MM.1S (cell line): ENCODE results near the gene GFOD1.

Experiments
- DNase-seq: peaks from one replicate; pipeline ENCODE4 v3.0.0-alpha.2; 2015
- H2AFZ ChIP-seq: fragments of 300-600 bp; sonication (generic); 2 replicates; pipeline ENCODE4 v1.6.0; 2016; ENCODE audit warnings: antibody characterized with exemption, low read length
- H3F3A ChIP-seq: fragments of 300-600 bp; sonication (generic); 2 replicates; pipeline ENCODE4 v1.6.1; 2016; ENCODE audit warnings: mild to moderate bottlenecking, antibody characterized with exemption, low read length, moderate library complexity, mixed read lengths; ENCODE audit not compliant: insufficient read depth
- H3K27ac ChIP-seq: fragments of 300-600 bp; sonication (generic); 2 replicates; pipeline ENCODE4 v1.5.1; 2016; ENCODE audit warnings: mild to moderate bottlenecking, low read length
- H3K27me3 ChIP-seq: fragments of 300-600 bp; sonication (generic); replicated peaks from 2 replicates; pipeline ENCODE4 v1.6.0; 2016; ENCODE audit warnings: low read length; ENCODE audit not compliant: insufficient read depth
- H3K36me3 ChIP-seq: fragments of 300-600 bp; sonication (generic); replicated peaks from 2 replicates; pipeline ENCODE4 v1.6.1; 2016; ENCODE audit warnings: mild to moderate bottlenecking, low read length, mixed read lengths; ENCODE audit not compliant: insufficient read depth
- H3K4me1 ChIP-seq: fragments of 300-600 bp; sonication (generic); 2 replicates; pipeline ENCODE4 v1.6.1; 2016; ENCODE audit warnings: low read length, mixed read lengths
- H3K4me2 ChIP-seq: fragments of 300-600 bp; sonication (generic); 2 replicates; pipeline ENCODE4 v1.6.0; 2016; ENCODE audit warnings: low read depth, low read length
- H3K4me3 ChIP-seq: fragments of 300-600 bp; sonication (generic); 2 replicates; pipeline ENCODE4 v1.5.1; 2016; ENCODE audit warnings: low read length, mixed read lengths
- H3K79me2 ChIP-seq: fragments of 300-600 bp; sonication (generic); 2 replicates; pipeline ENCODE4 v1.6.1; 2016; ENCODE audit warnings: mixed run types, low read length, mixed read lengths
- H3K9ac ChIP-seq: fragments of 300-600 bp; sonication (generic); 2 replicates; pipeline ENCODE4 v1.6.1; 2016; ENCODE audit warnings: low read length, mixed read lengths
- H3K9me2 ChIP-seq: fragments of 300-600 bp; sonication (generic); replicated peaks from 2 replicates; pipeline ENCODE4 v1.6.1; 2016; ENCODE audit warnings: mild to moderate bottlenecking, low read length, mixed read lengths; ENCODE audit not compliant: insufficient read depth
- H3K9me3 ChIP-seq: fragments of 300-600 bp; sonication (generic); replicated peaks from 2 replicates; pipeline ENCODE4 v1.6.1; 2016; ENCODE audit warnings: mild to moderate bottlenecking, low read length, mixed read lengths; ENCODE audit not compliant: insufficient read depth
- H4K20me1 ChIP-seq: fragments of 300-600 bp; sonication (generic); 2 replicates; pipeline ENCODE4 v1.6.1; 2016; ENCODE audit warnings: mild to moderate bottlenecking, low read length, moderate library complexity, mixed read lengths; ENCODE audit not compliant: insufficient read depth
- EZH2 ChIP-seq: fragments of 300-600 bp; sonication (generic); optimal IDR thresholded peaks from 2 replicates; pipeline ENCODE3; 2017; ENCODE audit warnings: low read depth, mild to moderate bottlenecking, antibody characterized with exemption, low read length, mixed read lengths
- EZH2phosphoT487 ChIP-seq: fragments of 300-600 bp; sonication (generic); IDR thresholded peaks from 2 replicates; pipeline ENCODE4 v1.6.1; 2018; ENCODE audit warnings: antibody characterized with exemption, low read length
- TF ChIP-seq, protein P1 (sequence below): fragments of 300-600 bp; sonication (generic); IDR thresholded peaks from 2 replicates; pipeline ENCODE4 v1.5.1; 2016; ENCODE audit warnings: antibody characterized with exemption, low read length, mixed read lengths

Gene GFOD1

DNA sequence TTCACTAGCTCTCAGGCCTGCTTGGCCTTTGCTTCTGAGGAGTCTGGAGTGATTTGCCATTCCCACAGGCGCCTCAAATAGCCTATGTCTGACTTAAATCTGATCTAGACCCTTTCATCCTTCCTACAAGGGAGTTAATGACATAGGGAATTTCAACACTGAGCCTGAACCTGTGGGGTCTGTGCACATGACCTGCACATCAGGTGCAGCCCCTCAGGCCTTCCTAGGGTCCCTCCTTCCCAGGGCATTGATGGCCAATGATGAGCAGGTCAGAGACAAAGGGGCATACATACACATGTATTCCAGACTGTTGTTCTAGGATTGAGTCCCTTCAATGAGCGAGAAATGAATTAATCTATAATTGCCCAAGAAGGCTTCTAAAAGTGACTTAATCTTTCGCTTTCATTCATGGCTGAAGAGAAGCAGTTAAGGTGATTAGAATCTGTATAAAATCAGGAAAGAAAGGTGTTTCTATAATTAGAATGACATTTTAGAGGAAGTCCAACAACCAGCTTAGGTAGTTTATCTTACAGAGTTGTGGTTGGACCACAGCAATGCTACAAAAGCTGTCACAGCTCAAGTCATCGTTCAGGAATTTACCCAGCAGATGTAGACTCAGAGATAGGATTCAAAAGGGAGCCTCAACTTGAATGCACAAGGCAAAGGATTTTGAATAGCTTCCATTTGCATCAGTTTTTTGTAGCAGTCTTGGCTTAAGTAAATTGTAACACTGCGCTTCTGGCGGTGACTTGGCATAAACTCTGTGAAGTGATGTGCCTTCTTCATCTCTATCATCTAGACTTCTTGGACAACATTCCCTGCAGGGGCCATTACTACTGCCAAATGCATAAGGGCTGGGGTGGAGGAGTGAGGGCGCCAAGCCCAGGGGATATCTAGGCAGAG is 132.1 kb downstream of the GFOD1 start:
- Histone ChIP-seq H2AFZ (peak overlapping the region; percentile 30), H3K36me3 (no peaks in the 10 kb centered on the region), H3K4me1 (peaks cover 43% of the 10 kb centered on the region), H3F3A (peaks cover 38% of the 10 kb centered on the region), H3K9me2 (no peaks in the 10 kb centered on the region), H3K27me3 (no peaks in the 10 kb centered on the region), H3K9ac (peak overlapping the region; percentile 75), H3K27ac (peak overlapping the region; percentile 97), H3K79me2 (no peaks in the 10 kb centered on the region), H3K9me3 (no peaks in the 10 kb centered on the region), H3K4me3 (peak overlapping the region; percentile 46), H3K4me2 (peak overlapping the region; percentile 82), H4K20me1 (no peaks in the 10 kb centered on the region)
- peak; percentile 92 for DNase-seq
- TF ChIP-seq, protein P1, sequence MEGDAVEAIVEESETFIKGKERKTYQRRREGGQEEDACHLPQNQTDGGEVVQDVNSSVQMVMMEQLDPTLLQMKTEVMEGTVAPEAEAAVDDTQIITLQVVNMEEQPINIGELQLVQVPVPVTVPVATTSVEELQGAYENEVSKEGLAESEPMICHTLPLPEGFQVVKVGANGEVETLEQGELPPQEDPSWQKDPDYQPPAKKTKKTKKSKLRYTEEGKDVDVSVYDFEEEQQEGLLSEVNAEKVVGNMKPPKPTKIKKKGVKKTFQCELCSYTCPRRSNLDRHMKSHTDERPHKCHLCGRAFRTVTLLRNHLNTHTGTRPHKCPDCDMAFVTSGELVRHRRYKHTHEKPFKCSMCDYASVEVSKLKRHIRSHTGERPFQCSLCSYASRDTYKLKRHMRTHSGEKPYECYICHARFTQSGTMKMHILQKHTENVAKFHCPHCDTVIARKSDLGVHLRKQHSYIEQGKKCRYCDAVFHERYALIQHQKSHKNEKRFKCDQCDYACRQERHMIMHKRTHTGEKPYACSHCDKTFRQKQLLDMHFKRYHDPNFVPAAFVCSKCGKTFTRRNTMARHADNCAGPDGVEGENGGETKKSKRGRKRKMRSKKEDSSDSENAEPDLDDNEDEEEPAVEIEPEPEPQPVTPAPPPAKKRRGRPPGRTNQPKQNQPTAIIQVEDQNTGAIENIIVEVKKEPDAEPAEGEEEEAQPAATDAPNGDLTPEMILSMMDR: no peak
- TF ChIP-seq EZH2phosphoT487 (no peak), EZH2 (no peak)

DNA sequence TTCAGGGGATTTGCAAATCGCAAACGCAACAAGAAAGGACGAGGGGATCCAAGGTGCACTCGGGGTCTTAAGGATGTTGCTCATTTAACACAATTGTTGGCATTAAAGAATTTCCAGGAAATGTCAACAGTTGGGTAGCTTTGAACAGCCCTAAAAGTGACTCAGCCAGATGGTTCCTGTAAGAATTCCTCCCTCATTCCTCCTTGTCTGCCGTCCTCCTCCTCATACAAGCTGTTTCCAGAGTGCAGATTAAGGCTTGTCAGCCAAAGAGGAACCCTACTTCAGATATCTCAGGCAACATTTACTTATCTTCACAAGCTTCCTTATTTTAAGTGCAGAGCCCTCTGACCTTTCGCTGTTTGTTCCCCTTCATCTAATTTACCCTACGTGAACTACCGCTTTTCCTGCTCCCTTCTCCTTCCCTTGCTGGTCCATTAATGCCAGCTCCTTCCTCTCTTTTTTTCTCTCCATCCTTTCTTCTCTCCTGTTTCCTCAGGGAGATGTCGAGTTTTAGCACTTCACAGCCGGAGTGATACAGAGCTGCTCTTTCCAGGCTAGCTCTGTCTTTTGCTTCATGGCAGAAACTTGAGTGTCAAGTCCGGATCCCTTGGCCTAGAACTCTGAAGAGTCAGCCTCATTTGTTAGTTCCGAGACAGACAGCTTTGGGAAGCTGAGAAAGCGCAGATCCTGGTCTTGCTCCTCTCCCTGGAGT is 132.9 kb downstream of the GFOD1 start:
- Histone ChIP-seq H3K9ac (peak overlapping the region; percentile 75), H3K4me3 (no peak overlapping the region; the same call in 1 of the 2 replicates), H3F3A (peaks cover 38% of the 10 kb centered on the region), H3K4me2 (peak overlapping the region; percentile 82), H2AFZ (peak overlapping the region; percentile 30), H3K27me3 (no peaks in the 10 kb centered on the region), H3K9me3 (no peaks in the 10 kb centered on the region), H3K9me2 (no peaks in the 10 kb centered on the region), H3K79me2 (no peaks in the 10 kb centered on the region), H4K20me1 (no peaks in the 10 kb centered on the region), H3K27ac (peak overlapping the region; percentile 97), H3K36me3 (no peaks in the 10 kb centered on the region), H3K4me1 (peaks cover 43% of the 10 kb centered on the region)
- DNase-seq: no peak
- TF ChIP-seq, protein P1: no peak
- no peak for TF ChIP-seq EZH2phosphoT487
- no peak for TF ChIP-seq EZH2

DNA sequence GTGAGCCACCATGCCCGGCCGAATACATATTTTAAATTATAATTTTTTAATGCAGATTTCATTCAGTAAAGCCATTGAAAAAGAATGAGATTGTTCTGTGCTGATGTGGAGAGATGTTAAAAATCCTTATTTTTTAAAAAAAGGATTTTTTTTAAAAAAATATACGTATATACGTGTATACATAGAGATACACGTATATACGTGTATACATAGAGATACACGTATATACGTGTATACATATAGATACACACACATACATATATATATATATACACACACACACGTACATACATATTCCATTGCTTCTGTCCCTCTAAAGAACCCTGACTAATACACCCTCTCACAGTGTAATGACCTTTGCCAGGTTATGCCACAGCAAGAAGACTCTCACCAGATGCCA is 135.2 kb downstream of the GFOD1 start:
- Histone ChIP-seq H3K9me3 (no peaks in the 10 kb centered on the region), H3K9ac (no peak overlapping the region), H3K79me2 (no peaks in the 10 kb centered on the region), H2AFZ (no peak overlapping the region), H3K36me3 (no peaks in the 10 kb centered on the region), H3K4me2 (no peak overlapping the region), H3K4me1 (peaks cover 30% of the 10 kb centered on the region), H3K4me3 (no peak overlapping the region), H4K20me1 (no peaks in the 10 kb centered on the region), H3K27me3 (no peaks in the 10 kb centered on the region), H3F3A (peaks cover 30% of the 10 kb centered on the region), H3K9me2 (no peaks in the 10 kb centered on the region), H3K27ac (no peak overlapping the region)
- TF ChIP-seq EZH2phosphoT487 (no peak), EZH2 (no peak)
- TF ChIP-seq, protein P1: no peak
- DNase-seq: no peak
